Immature natural killer cell (primary cell): ENCODE data around the gene FBXO15. TPM values are rescaled to one million over a fixed set of nuclear protein-coding genes. Genes with fewer than 3 reads are reported as not detected.
A peak's percentile ranks its signal among the peaks of the same experiment; 100 is the strongest.

Source experiments
- DNase-seq, 3 donors: peaks; one replicate each; pipeline ENCODE4 v3.0.0; 2022; ENCODE audit warnings: mixed read lengths in 1 of 3
- H3K27ac Mint-ChIP-seq, 6 donors: one replicate each; pipeline ENCODE4 v1.8.0; 2020; ENCODE audit warnings: mixed read lengths in 6 of 6, mild to moderate bottlenecking in 5 of 6, inconsistent platforms in 4 of 6, moderate library complexity in 3 of 6
- H3K27me3 Mint-ChIP-seq, 3 donors: one replicate each; pipeline ENCODE4 v1.8.0; 2020 to 2021; ENCODE audit warnings: low read depth in 3 of 3, mild to moderate bottlenecking in 3 of 3, mixed read lengths in 3 of 3, moderate library complexity in 3 of 3, inconsistent platforms in 1 of 3
- H3K36me3 Mint-ChIP-seq, 3 donors: one replicate each; pipeline ENCODE4 v1.8.0; 2020; ENCODE audit warnings: mixed read lengths in 3 of 3, inconsistent platforms in 2 of 3, mild to moderate bottlenecking in 2 of 3
- H3K4me1 Mint-ChIP-seq, 2 donors: one replicate each; pipeline ENCODE4 v1.8.0; 2020; ENCODE audit warnings: inconsistent platforms in 2 of 2, mild to moderate bottlenecking in 2 of 2, mixed read lengths in 2 of 2, moderate library complexity in 1 of 2
- H3K4me3 Mint-ChIP-seq, 5 donors: one replicate each; pipeline ENCODE4 v1.8.0; 2020; ENCODE audit warnings: mild to moderate bottlenecking in 5 of 5, mixed read lengths in 5 of 5, inconsistent platforms in 3 of 5, moderate library complexity in 3 of 5
- H3K9me3 Mint-ChIP-seq, 6 donors: one replicate each; pipeline ENCODE4 v1.8.0; 2020; ENCODE audit warnings: mild to moderate bottlenecking in 6 of 6, mixed read lengths in 6 of 6, inconsistent platforms in 4 of 6, moderate library complexity in 3 of 6
- polyA plus RNA-seq, 3 donors: library from polyadenylated mRNA; unstranded; fragments of 300-500 nt; fragmentation: Illumina TruSeq; gene quantifications; one replicate each; pipeline ENCODE4 v1.2.3, GENCODE V29; 2021

Gene FBXO15
- polyA plus RNA-seq, 3 donors from 2014 or later: 0.44 to 2.0 TPM; not detected in 1

DNA sequence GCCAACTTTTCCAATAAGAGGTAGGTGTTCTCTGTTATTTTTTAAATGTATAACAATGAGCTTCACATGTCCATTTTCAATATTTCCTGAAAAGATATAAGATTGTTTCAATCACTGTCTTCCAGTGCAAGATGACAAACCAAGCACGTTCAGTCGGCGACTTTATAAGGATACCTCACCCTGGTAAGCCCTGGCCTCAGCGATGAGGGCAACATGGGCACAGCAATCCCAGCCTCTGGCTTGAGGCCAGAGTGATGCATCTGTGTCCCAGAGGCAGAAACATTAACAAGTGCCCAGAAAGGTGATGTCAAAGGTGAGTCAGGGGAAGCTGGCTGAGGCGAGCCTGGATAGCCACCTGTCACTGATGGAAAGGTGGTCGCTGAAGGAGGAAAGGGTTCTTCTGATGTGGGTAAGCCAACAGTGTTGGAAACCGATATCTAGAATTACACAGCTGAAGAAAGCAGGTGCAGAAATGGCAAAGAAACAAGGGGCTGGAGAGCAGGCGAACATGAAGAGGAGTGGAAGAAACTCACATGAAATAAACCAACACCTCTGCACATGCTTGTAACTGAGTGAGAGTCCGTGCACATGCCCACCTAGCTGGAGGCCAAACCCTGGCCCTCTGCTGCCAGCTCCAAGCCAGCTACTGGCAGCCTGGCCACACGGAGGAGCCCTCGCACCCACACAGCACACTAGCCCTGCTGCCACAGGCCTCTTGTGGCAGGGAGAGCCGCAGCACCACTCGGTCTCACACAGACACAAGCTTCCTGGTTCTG, 65.5 kb downstream of the FBXO15 start:
- Mint-ChIP-seq H3K36me3 (no peaks in the 10 kb centered on the region), H3K4me3 (peak overlapping the region in 4 of 5 donors; percentile 63 to 83 (median 74)), H3K27me3 (peaks cover 0 to 2% (median 1%) of the 10 kb centered on the region in 3 donors), H3K9me3 (peaks cover 0 to 2% (median 0%) of the 10 kb centered on the region in 6 donors), H3K4me1 (peaks cover 7 to 18% of the 10 kb centered on the region in 2 donors), H3K27ac (peak overlapping the region; percentile 75 to 96 (median 88))
- peak; percentile 27 to 41 (median 34) for DNase-seq

DNA sequence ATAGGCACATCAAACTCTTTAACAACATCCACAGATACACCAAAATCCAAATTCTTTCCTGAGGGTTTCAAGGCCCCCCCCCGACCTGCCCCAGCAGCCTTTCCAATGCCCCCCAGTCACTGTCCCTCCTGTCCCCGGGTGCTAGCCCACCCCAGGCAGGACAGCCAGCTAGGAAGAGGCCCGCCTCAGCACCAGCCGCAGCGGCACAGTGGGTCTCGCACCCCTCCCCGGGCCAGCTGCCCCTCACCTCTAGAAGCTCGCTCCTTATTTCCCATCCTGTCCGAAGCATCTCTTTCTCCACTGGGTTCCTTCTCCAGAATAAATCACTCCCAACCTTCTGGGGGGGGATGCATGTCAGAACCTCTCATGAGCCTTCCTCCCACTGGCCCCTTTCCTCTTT, 69.4 kb downstream of the FBXO15 start:
- Mint-ChIP-seq H3K4me3 (no peak overlapping the region), H3K9me3 (no peaks in the 10 kb centered on the region), H3K27ac (no peak overlapping the region)

GRCh38 chr18:74074668-74075564, 72.7 kb downstream of the FBXO15 start:
- Mint-ChIP-seq H3K9me3 (no peaks in the 10 kb centered on the region), H3K36me3 (no peaks in the 10 kb centered on the region), H3K27ac (no peak overlapping the region), H3K27me3 (peaks cover 0 to 1% (median 0%) of the 10 kb centered on the region in 3 donors), H3K4me3 (no peak overlapping the region), H3K4me1 (no peaks in the 10 kb centered on the region)
- DNase-seq: no peak

More for the DNA sequence above, 69.4 kb downstream of the FBXO15 start:
- Mint-ChIP-seq H3K36me3 (no peaks in the 10 kb centered on the region), H3K27me3 (peaks cover 0 to 2% (median 0%) of the 10 kb centered on the region in 3 donors), H3K4me1 (peaks cover 6 to 14% of the 10 kb centered on the region in 2 donors)
- no peak for DNase-seq

DNA sequence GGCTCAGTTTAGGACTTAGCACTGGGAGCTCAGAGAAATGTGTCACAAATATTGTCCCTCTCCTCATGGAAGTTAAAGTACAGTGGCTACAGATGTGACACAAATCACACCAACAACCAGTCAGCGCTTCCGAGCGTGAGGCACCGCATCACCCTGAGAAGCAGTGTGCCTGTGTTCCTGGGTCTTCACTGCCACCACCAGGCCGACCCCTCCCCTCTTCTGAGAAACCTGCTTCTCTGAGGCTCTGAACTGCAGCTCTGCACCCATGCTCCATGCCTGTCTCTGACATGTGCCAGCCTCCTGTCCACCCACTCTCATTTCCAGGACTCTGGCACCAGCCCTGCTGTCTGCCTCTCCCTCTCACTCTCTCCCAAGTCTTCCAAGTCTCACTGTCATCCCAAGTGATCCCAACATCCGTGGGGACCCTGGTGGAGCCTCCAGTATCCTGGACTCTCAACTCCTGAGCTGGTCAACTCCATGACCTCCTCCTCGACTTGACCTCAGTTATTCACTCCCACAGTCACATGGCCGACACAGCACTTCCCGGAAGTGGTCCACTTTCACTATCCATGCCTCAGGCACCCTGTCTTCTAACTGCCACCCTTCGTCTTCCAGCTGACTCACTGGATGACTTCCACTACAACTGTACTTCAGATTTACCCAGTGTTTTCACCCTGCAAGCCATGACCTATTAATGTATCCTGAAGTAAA, 73.5 kb downstream of the FBXO15 start:
- H3K27ac Mint-ChIP-seq: no peak overlapping the region
- no peak overlapping the region for H3K4me3 Mint-ChIP-seq
- H3K36me3 Mint-ChIP-seq: no peaks in the 10 kb centered on the region
- no peaks in the 10 kb centered on the region for H3K4me1 Mint-ChIP-seq
- peaks cover 0 to 4% (median 0%) of the 10 kb centered on the region in 3 donors for H3K27me3 Mint-ChIP-seq
- H3K9me3 Mint-ChIP-seq: no peaks in the 10 kb centered on the region
- DNase-seq: no peak

GRCh38 chr18:74069178-74070050, 78.2 kb downstream of the FBXO15 start:
- H3K27ac Mint-ChIP-seq: no peak overlapping the region

DNA sequence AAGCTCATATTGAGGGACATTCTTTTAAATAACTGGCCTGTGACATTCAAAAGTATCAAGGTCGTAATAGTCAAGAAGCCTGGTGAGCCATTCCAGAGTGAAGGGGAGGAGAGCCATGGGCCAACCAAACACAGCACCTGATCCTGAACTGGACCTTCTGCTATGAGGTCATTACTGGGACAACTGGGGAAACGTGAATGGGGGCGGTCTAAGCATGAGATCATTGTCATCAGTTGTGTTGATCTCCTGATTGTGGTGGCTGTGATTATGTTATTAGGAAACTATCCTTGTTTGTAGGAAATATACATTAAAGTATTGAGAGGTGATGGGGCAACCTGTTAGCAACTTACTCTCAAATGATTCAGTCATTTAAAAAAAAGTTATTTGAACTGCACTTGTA, 79.3 kb downstream of the FBXO15 start:
- peaks cover 0 to 4% (median 0%) of the 10 kb centered on the region in 3 donors for H3K27me3 Mint-ChIP-seq
- DNase-seq: no peak
- H3K27ac Mint-ChIP-seq: no peak overlapping the region
- no peaks in the 10 kb centered on the region for H3K36me3 Mint-ChIP-seq
- no peaks in the 10 kb centered on the region for H3K9me3 Mint-ChIP-seq
- H3K4me1 Mint-ChIP-seq: no peaks in the 10 kb centered on the region
- no peak overlapping the region for H3K4me3 Mint-ChIP-seq

More at GRCh38 chr18:74069178-74070050, 78.2 kb downstream of the FBXO15 start:
- Mint-ChIP-seq H3K4me1 (no peaks in the 10 kb centered on the region), H3K9me3 (no peaks in the 10 kb centered on the region), H3K27me3 (peaks cover 0 to 4% (median 0%) of the 10 kb centered on the region in 3 donors), H3K4me3 (no peak overlapping the region), H3K36me3 (no peaks in the 10 kb centered on the region)
- no peak for DNase-seq

DNA sequence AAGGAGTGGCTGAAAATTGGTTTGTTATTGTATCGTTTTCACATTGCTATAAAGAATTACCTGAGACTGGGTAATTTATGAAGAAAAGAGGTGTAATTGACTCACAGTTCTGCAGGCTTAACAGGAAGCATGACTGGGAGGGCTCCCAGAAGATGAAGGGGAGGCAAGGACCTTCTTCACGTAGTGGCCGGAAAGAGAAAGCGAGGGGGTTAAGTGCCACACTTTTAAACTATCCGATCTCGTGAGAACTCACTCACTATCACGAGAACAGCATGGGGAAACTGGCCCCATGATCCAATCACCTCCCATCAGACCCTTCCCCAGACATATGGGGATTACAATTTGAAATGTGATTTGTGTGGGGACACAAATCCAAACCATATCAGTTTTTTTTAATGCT, 81.6 kb downstream of the FBXO15 start:
- H3K27ac Mint-ChIP-seq: no peak overlapping the region
- H3K4me3 Mint-ChIP-seq: no peak overlapping the region
- H3K9me3 Mint-ChIP-seq: no peaks in the 10 kb centered on the region
- peaks cover 0 to 4% (median 4%) of the 10 kb centered on the region in 3 donors for H3K27me3 Mint-ChIP-seq
- H3K36me3 Mint-ChIP-seq: no peaks in the 10 kb centered on the region
- DNase-seq: no peak
- H3K4me1 Mint-ChIP-seq: no peaks in the 10 kb centered on the region

DNA sequence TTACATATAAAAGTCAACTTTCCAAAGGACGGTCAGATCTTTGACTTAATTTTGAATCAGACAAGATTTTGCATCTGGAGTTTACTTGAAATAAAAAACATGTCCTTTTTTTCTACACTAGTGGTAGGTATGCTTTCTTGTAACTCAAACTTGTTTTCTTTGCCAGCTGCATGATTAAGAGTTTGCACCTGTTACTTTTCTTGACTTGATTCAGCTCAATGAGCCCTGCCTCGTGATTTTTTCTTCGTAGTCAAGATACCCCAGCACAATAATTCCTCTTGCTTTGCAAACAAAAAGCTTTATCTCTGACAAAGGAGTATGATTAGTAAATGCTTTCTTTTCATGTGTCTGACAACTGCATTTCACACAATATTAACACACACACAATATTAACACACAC, 82.3 kb downstream of the FBXO15 start:
- Mint-ChIP-seq H3K27ac (no peak overlapping the region), H3K9me3 (no peaks in the 10 kb centered on the region), H3K36me3 (no peaks in the 10 kb centered on the region), H3K27me3 (peaks cover 2 to 4% (median 2%) of the 10 kb centered on the region in 3 donors), H3K4me3 (no peak overlapping the region), H3K4me1 (no peaks in the 10 kb centered on the region)
- DNase-seq: no peak

GRCh38 chr18:74064510-74064909, 83.1 kb downstream of the FBXO15 start:
- Mint-ChIP-seq H3K36me3 (no peaks in the 10 kb centered on the region), H3K9me3 (no peaks in the 10 kb centered on the region), H3K4me3 (no peak overlapping the region), H3K27ac (no peak overlapping the region), H3K4me1 (no peaks in the 10 kb centered on the region), H3K27me3 (peaks cover 2 to 4% (median 2%) of the 10 kb centered on the region in 3 donors)
- no peak for DNase-seq

DNA sequence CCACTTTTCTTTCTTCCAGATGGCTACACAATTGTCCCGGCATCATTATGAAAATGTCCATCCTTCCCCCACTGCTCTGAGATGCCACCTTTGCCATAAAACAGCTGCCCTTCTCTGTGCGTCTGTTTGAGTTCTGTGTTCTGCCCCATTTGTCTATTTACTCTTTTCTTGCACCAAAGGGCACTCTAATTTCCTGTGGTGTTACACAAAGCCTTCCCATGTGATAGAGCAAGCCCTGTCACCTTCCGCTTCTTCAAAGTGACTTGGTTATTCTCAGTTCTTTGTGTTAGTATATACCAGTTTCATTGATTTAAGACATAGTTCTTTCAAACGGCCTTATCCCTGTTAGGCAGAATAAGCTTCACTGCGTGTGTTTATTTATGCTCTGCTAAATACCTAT, 84.1 kb downstream of the FBXO15 start:
- no peak overlapping the region for H3K27ac Mint-ChIP-seq
- H3K27me3 Mint-ChIP-seq: peaks cover 0 to 6% (median 2%) of the 10 kb centered on the region in 3 donors
- H3K9me3 Mint-ChIP-seq: no peaks in the 10 kb centered on the region
- H3K4me1 Mint-ChIP-seq: no peaks in the 10 kb centered on the region
- H3K4me3 Mint-ChIP-seq: no peak overlapping the region
- no peaks in the 10 kb centered on the region for H3K36me3 Mint-ChIP-seq
- no peak for DNase-seq

GRCh38 chr18:74063023-74063422, 84.6 kb downstream of the FBXO15 start:
- Mint-ChIP-seq H3K36me3 (no peaks in the 10 kb centered on the region), H3K9me3 (no peaks in the 10 kb centered on the region), H3K4me3 (no peak overlapping the region), H3K27ac (no peak overlapping the region), H3K4me1 (no peaks in the 10 kb centered on the region), H3K27me3 (peaks cover 0 to 6% (median 2%) of the 10 kb centered on the region in 3 donors)
- DNase-seq: no peak

- peaks cover 0 to 9% (median 2%) of the 10 kb centered on the region in 3 donors for H3K27me3 Mint-ChIP-seq
- H3K27ac Mint-ChIP-seq: no peak overlapping the region
- no peak for DNase-seq
- peaks cover 0 to 6% (median 0%) of the 10 kb centered on the region in 6 donors for H3K9me3 Mint-ChIP-seq
- no peak overlapping the region for H3K4me3 Mint-ChIP-seq
- no peaks in the 10 kb centered on the region for H3K36me3 Mint-ChIP-seq
- H3K4me1 Mint-ChIP-seq: no peaks in the 10 kb centered on the region
These were observed 85.6 kb downstream of the FBXO15 start for GRCh38 chr18:74062037-74062436.

DNA sequence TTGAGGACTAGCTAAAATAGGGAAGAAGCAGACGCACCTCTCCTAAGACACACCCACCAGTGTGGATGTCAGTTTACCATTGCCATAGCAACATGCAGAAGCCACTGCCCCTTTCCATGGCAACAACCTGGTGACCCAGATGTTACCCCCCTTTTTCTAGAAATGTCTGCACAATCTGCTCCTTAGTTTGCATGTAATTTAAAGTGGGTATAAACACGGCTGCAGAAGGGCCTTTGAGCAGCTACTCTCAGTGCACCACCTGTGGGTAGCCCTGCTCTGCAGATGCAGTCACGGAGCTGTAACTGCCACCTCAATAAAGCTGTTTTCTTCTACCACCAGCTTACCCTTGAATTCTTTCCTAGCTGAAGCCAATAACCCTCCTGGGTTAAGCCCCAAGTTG, 87.1 kb downstream of the FBXO15 start:
- Mint-ChIP-seq H3K27me3 (peaks cover 2 to 9% (median 5%) of the 10 kb centered on the region in 3 donors), H3K27ac (no peak overlapping the region), H3K9me3 (peaks cover 2 to 11% (median 4%) of the 10 kb centered on the region in 6 donors), H3K4me3 (no peak overlapping the region), H3K4me1 (no peaks in the 10 kb centered on the region), H3K36me3 (no peaks in the 10 kb centered on the region)
- DNase-seq: no peak
